BJ (cell line): ENCODE measurements around the gene DNAJB9. TPM values are rescaled to one million over a fixed set of nuclear protein-coding genes. Genes with fewer than 3 reads are reported as not detected.

Source experiments
- CTCF ChIA-PET: fragments of 350-600 bp; formaldehyde crosslinking; extraction: SDS; loops from one replicate; lab custom pipeline; 2021; ENCODE audit warnings: antibody characterized with exemption, inconsistent platforms; lab: Yijun Ruan, JAX
- POLR2A ChIA-PET: fragments of 300-600 bp; sonication (Branson Sonifier 250); formaldehyde crosslinking; extraction: SDS; loops from one replicate; lab custom pipeline; 2021; ENCODE audit warnings: antibody characterized with exemption; lab: Charles Lee
- DNase-seq: peaks from one replicate; pipeline ENCODE4 v3.0.0-alpha.2; 2011; ENCODE audit warnings: low read depth
- H3K27me3 ChIP-seq: 2 replicates; pipeline ENCODE4 v1.6.0; 2011; ENCODE audit warnings: low read length; ENCODE audit not compliant: control insufficient read depth, insufficient read depth
- H3K36me3 ChIP-seq: 2 replicates; pipeline ENCODE4 v1.5.1; 2011; ENCODE audit warnings: low read length; ENCODE audit not compliant: control insufficient read depth, insufficient read depth
- H3K4me3 ChIP-seq: 2 replicates; pipeline ENCODE4 v1.5.1; 2011; ENCODE audit warnings: low read depth, mild to moderate bottlenecking, control low read depth, low read length
- polyA plus RNA-seq: library from polyadenylated mRNA; depleted of rRNA; stranded (reverse); fragments of >200 nt; gene quantifications from 2 replicates; pipeline ENCODE4 v1.2.3, GENCODE V29; 2011
- TF ChIP-seq, protein P1 (sequence below): IDR thresholded peaks from 2 replicates; pipeline ENCODE4 v1.5.1; 2011; ENCODE audit warnings: low read depth, mild to moderate bottlenecking, control low read depth, inconsistent platforms, low read length, moderate library complexity; ENCODE audit not compliant: insufficient read depth

The DNAJB9 gene
- polyA plus RNA-seq, 1 experiment = 9.0 TPM

- H3K27me3 ChIP-seq = no peaks in the 10 kb centered on the region
- H3K36me3 ChIP-seq = no peaks in the 10 kb centered on the region
- TF ChIP-seq, protein P1, sequence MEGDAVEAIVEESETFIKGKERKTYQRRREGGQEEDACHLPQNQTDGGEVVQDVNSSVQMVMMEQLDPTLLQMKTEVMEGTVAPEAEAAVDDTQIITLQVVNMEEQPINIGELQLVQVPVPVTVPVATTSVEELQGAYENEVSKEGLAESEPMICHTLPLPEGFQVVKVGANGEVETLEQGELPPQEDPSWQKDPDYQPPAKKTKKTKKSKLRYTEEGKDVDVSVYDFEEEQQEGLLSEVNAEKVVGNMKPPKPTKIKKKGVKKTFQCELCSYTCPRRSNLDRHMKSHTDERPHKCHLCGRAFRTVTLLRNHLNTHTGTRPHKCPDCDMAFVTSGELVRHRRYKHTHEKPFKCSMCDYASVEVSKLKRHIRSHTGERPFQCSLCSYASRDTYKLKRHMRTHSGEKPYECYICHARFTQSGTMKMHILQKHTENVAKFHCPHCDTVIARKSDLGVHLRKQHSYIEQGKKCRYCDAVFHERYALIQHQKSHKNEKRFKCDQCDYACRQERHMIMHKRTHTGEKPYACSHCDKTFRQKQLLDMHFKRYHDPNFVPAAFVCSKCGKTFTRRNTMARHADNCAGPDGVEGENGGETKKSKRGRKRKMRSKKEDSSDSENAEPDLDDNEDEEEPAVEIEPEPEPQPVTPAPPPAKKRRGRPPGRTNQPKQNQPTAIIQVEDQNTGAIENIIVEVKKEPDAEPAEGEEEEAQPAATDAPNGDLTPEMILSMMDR = no peak
- DNase-seq = no peak
- H3K4me3 ChIP-seq = no peak overlapping the region
- ChIA-PET CTCF (no interaction called here), POLR2A (no interaction called here)
These were observed 9.3 kb downstream of the DNAJB9 start for GRCh38 chr7:108578937-108579336.

GRCh38 chr7:108580298-108580697 lies 10.6 kb downstream of the DNAJB9 start:
- DNase-seq = no peak
- Histone ChIP-seq H3K4me3 (no peak overlapping the region), H3K27me3 (no peaks in the 10 kb centered on the region), H3K36me3 (no peaks in the 10 kb centered on the region)
- CTCF ChIA-PET = no interaction called here
- TF ChIP-seq, protein P1 = no peak
- POLR2A ChIA-PET = no interaction called here

DNA sequence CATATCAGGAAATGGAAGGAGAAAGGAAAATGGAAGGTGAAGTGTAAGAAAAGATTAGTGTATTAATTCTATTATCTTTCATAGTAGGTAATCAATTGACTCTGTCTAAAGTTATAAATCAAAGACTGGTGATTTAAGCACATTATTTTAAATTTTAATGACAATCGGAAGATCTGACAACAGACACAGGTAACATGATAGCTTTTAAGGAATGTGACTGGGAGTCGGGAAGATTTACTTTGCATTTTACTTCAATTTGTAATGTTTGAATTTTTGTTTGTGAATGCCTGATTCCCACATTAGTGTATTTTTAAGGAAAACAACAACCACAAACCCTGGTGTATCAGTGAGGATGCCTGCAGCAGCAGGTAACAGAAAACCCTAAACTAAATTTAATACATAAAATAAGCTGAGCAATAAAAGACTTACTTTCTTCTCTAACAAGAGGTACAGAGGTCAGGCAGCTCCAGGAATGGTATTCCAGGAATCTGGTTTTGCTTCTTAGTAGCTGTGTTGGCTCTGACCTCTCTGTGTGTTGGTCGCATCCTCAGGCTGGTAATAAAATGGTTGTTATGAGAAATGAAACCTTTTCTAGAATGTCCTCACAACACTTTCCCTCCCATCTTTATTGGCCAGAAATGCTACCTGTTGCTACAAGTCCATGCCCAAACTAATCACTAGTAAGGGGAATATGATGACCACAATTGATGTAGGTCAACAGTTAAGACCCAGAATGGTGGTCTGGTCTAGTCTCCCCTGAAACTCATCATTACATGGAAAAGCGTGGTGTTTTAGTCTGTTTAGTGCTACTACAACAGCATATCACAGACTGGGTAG lies 12.2 kb downstream of the DNAJB9 start:
- ChIA-PET POLR2A (interaction anchor here (1.2 kb wide), 1 partner anchor 12 kb away, joined by 7 read pairs; the partner anchor contains the start of genes DNAJB9 and THAP5), CTCF (no interaction called here)
- H3K27me3 ChIP-seq = no peaks in the 10 kb centered on the region
- DNase-seq = peak; percentile 17
- no peaks in the 10 kb centered on the region for H3K36me3 ChIP-seq
- TF ChIP-seq, protein P1 = no peak
- no peak overlapping the region for H3K4me3 ChIP-seq

DNA sequence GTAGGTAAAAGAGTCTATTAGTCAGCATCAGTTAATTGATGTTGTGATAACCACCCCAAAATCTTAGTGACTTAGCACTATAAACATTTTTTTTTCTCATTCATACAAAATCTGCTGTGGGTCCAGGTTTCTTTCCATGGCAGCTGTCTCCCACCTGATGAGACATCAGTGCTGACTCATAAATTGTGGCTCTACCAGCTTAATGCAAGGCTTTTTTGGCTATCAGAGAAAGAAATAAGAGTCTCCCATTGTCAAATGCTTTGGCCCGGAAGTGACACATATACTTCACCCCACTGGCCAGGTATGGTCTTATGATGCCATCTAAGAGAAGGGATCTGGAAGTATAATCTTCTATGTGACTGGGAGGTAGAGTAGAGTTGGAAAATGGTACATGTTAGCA lies 14.5 kb downstream of the DNAJB9 start:
- H3K27me3 ChIP-seq = no peaks in the 10 kb centered on the region
- H3K4me3 ChIP-seq = no peak overlapping the region
- POLR2A ChIA-PET = no interaction called here
- TF ChIP-seq, protein P1 = no peak
- CTCF ChIA-PET = no interaction called here
- H3K36me3 ChIP-seq = no peaks in the 10 kb centered on the region
- no peak for DNase-seq

DNA sequence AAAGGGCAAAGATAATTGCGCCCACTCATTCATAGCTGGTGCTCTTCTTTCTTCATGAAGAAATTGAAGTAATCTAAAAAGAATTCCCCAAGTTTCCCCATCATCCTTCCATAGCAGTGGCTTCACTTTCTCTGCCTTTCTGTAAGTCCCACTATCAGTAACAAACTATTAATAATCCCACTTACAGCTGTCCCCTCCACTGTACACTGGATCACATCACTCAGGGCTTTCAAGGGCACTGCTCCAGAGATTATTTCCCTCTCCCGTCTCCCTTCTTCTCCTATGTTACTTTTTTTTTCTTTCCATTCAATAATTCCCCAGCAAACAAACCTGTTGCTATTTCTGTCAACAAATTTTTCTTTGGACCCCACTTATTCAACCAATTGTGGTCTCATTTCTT lies 16.2 kb downstream of the DNAJB9 start:
- CTCF ChIA-PET = no interaction called here
- POLR2A ChIA-PET = no interaction called here
- H3K27me3 ChIP-seq = no peaks in the 10 kb centered on the region
- no peaks in the 10 kb centered on the region for H3K36me3 ChIP-seq
- H3K4me3 ChIP-seq = no peak overlapping the region
- TF ChIP-seq, protein P1 = no peak
- DNase-seq = no peak
